ENCODE results near the gene BACH2. TPM values are rescaled to one million over a fixed set of nuclear protein-coding genes. Genes with fewer than 3 reads are reported as not detected.

Gene BACH2
- total RNA-seq, 1 experiment from 2014 or later, result 3.3 TPM

GRCh38 chr6:90025523-90026061 is 271.1 kb downstream of the BACH2 start:
- Histone ChIP-seq H3K9me3 (ENCODE audit: control insufficient read depth in 1 of 2, insufficient read depth in 1 of 2, low read depth in 1 of 2, low read length in 2 of 2) (no peaks in the 10 kb centered on the region), H2AFZ (ENCODE audit: low read depth, low read length, poor library complexity, severe bottlenecking) (no peak overlapping the region), H3K9me2 (ENCODE audit: insufficient read depth) (no peaks in the 10 kb centered on the region), H3K27ac (ENCODE audit: low read depth, low read length) (no peak overlapping the region), H3K4me2 (ENCODE audit: low read length) (peak overlapping the region; percentile 47), H4K20me1 (ENCODE audit: insufficient read depth) (no peaks in the 10 kb centered on the region), H3K9ac (ENCODE audit: low read length) (no peak overlapping the region), H3K4me1 (ENCODE audit: control insufficient read depth in 1 of 2, insufficient read depth in 2 of 2, low read length in 2 of 2) (peaks cover 0 to 9% of the 10 kb centered on the region in 2 experiments; a peak in 2 of 4 replicates), H3K79me2 (ENCODE audit: insufficient read depth, low read length) (no peaks in the 10 kb centered on the region), H3K4me3 (replicated peaks in 1 of 2; ENCODE audit: low read depth in 1 of 2, low read length in 2 of 2) (no peak overlapping the region), H3K27me3 (ENCODE audit: insufficient read depth, low read length) (no peaks in the 10 kb centered on the region), H3K36me3 (ENCODE audit: control insufficient read depth in 1 of 2, insufficient read depth in 2 of 2, low read length in 2 of 2) (no peaks in the 10 kb centered on the region)
- TF ChIP-seq ELF1 (IDR thresholded peaks at IDR 0.05; ENCODE audit: borderline replicate concordance, low read depth), result no peak
- TF ChIP-seq FOSL1 (IDR thresholded peaks at IDR 0.05; ENCODE audit: low read depth), result peak; percentile 41
- no peak for TF ChIP-seq MAX (IDR thresholded peaks at IDR 0.05)
- peak; percentile 28; the same call in 1 of the 2 replicates for TF ChIP-seq CEBPB (IDR thresholded peaks at IDR 0.05; ENCODE audit: low read depth)
- TF ChIP-seq JUND (IDR thresholded peaks at IDR 0.05), result peak; percentile 47
- no peak for TF ChIP-seq CTCF (IDR thresholded peaks at IDR 0.05 in 2 of 3, conservative IDR thresholded peaks at IDR 0.05 in 1 of 3; ENCODE audit: borderline replicate concordance in 1 of 3, insufficient read depth in 1 of 3, low read depth in 2 of 3, low read length in 2 of 3)
- no peak for TF ChIP-seq EZH2phosphoT487 (IDR thresholded peaks at IDR 0.05; ENCODE audit: borderline replicate concordance)
- no peak for TF ChIP-seq ZBTB33 (IDR thresholded peaks at IDR 0.05; ENCODE audit: extremely low read depth, insufficient replicate concordance, low read length)
- intact Hi-C loops (cut with micrococcal nuclease), result no loop called here
- ChIA-PET CTCF (no interaction called here), POLR2A (no interaction called here), RAD21 (ENCODE audit: low non-redundant PET in 1 of 2, low total read pairs in 2 of 2, uncharacterized antibody in 2 of 2, unreplicated experiment in 2 of 2) (no interaction called here)
- peak; percentile 3 for DNase-seq (ENCODE audit: low read depth, low spot score)
- no peak for ATAC-seq
- no TSS peak for BruUV-seq (replicated peaks)

All from HCT116 (cell line).